Hematopoietic multipotent progenitor cell treated with erythropoietin and hydrocortisone succinate and interleukin-3 and kit ligand, for 6 days (in vitro differentiated cells): ENCODE data around the gene EOLA2.
A peak's percentile ranks its signal among the peaks of the same experiment; 100 is the strongest.
"Not testable (repeated sequence)": the region's sequence is repeated elsewhere in the genome, so short reads cannot be mapped to it uniquely, and the experiment has no call there.

Experiments
- DNase-seq: peaks from one replicate; pipeline ENCODE4 v3.0.0-alpha.2; 2015

Gene EOLA2

GRCh38 chrX:149938427-149938880 is at the start of gene EOLA2:
EOLA2 (minus strand) TSS chrX:149938491; CDS start chrX:149933874, 4,617 bp downstream.
- peak; percentile 95 for DNase-seq

GRCh38 chrX:149987613-149988012 is 49.3 kb upstream of the EOLA2 start:
- no peak for DNase-seq

- no peak for DNase-seq
These were observed 46.1 kb upstream of the EOLA2 start for GRCh38 chrX:149984411-149984810.

- no peak for DNase-seq
These were observed 44.0 kb upstream of the EOLA2 start for GRCh38 chrX:149982310-149982709.

- no peak for DNase-seq
These were observed 40.9 kb upstream of the EOLA2 start for GRCh38 chrX:149979126-149979644.

- peak; percentile 64 for DNase-seq
These were observed 24.8 kb upstream of the EOLA2 start for GRCh38 chrX:149962859-149963757.

- DNase-seq: no peak
These were observed 23.7 kb upstream of the EOLA2 start for GRCh38 chrX:149962010-149962409.

- peak; percentile 11 for DNase-seq
These were observed 23.3 kb upstream of the EOLA2 start for GRCh38 chrX:149961572-149961971.

- peak; percentile 49 for DNase-seq
These were observed 12.4 kb upstream of the EOLA2 start for GRCh38 chrX:149950681-149951080.

- DNase-seq: no peak
These were observed 11.6 kb upstream of the EOLA2 start for GRCh38 chrX:149949743-149950436.

- no peak for DNase-seq
These were observed 9.7 kb upstream of the EOLA2 start for GRCh38 chrX:149948016-149948415.

GRCh38 chrX:149946932-149947331 is 8.6 kb upstream of the EOLA2 start:
- not testable (repeated sequence) for DNase-seq

- DNase-seq: not testable (repeated sequence)
These were observed 7.5 kb upstream of the EOLA2 start for GRCh38 chrX:149945820-149946219.

- not testable (repeated sequence) for DNase-seq
These were observed 6.9 kb upstream of the EOLA2 start for GRCh38 chrX:149945087-149945670.

GRCh38 chrX:149940674-149941024 is 2.4 kb upstream of the EOLA2 start:
- DNase-seq: not testable (repeated sequence)

GRCh38 chrX:149939905-149940673 is 1.8 kb upstream of the EOLA2 start:
- DNase-seq: peak; percentile 94

GRCh38 chrX:149939655-149939904 is 1.3 kb upstream of the EOLA2 start:
- DNase-seq: no peak

- peak; percentile 95 for DNase-seq
These were observed 777 bp upstream of the EOLA2 start for GRCh38 chrX:149938881-149939654.

GRCh38 chrX:149937871-149938426 is 342 bp downstream of the EOLA2 start:
- peak; percentile 21 for DNase-seq

GRCh38 chrX:149937328-149937727 is 963 bp downstream of the EOLA2 start:
- not testable (repeated sequence) for DNase-seq

- DNase-seq: not testable (repeated sequence)
These were observed 4.7 kb downstream of the EOLA2 start for GRCh38 chrX:149933547-149933946.

GRCh38 chrX:149932970-149933369 is 5.3 kb downstream of the EOLA2 start:
- not testable (repeated sequence) for DNase-seq
